Measurements from ENCODE around the gene GNG7. TPM values are rescaled to one million over a fixed set of nuclear protein-coding genes. Genes with fewer than 3 reads are reported as not detected.

GNG7 gene
- total RNA-seq, 1 experiment from 2014 or later, result 7.7 TPM

DNA sequence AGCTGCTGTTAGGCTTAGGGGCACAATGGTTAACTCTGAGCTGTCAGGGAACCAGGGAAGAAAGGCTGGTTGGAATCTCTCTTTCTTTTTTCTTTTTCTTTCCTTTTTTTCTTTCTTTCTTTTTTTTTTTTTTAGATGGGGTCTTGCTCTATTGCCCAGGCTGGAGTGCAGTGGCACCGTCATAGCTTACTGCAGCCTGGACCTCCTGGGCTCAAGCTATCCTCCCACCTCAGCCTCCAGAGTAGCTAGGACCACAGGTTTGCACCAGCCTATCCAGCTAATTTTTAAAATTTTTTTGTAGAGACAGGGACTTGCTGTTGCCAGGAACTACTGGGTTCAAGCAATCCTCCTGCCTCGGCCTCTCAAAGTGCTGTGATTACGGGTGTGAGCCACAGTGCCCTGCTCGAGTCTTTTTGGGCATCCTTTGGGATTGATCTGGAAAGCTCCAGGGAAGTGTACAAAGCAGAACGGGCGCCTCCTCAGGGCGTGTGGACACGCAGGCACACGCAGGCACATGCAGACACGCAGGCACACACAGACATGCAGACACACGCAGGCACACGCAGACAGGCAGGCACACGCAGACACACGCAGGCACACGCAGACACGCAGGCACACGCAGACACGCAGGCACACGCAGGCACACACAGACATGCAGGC is 127.4 kb downstream of the GNG7 start:
- peaks cover 0 to 2% of the 10 kb centered on the region in 2 experiments; a peak in 2 of 5 replicates for H3K9me3 Mint-ChIP-seq
- Histone ChIP-seq H3K23me2 (ENCODE audit: insufficient read length, low read depth, low read length, poor library complexity, severe bottlenecking) (peaks cover 12% of the 10 kb centered on the region), H4K20me1 (ENCODE audit: control insufficient read depth, insufficient read depth, insufficient read length) (no peaks in the 10 kb centered on the region), H2BK12ac (ENCODE audit: insufficient read length, low read depth, low read length) (no peak overlapping the region), H3K56ac (ENCODE audit: insufficient read length, low read depth, low read length) (no peak overlapping the region), H3K79me1 (ENCODE audit: insufficient read depth, low read depth, low read length, poor library complexity, severe bottlenecking) (no peaks in the 10 kb centered on the region), H3K14ac (ENCODE audit: insufficient read depth, low read length) (no peak overlapping the region), H2BK20ac (ENCODE audit: low read depth, low read length, poor library complexity, severe bottlenecking) (no peak overlapping the region), H3K9me3 (ENCODE audit: control insufficient read depth, low read depth, low read length) (no peaks in the 10 kb centered on the region), H2AFZ (ENCODE audit: low read length) (no peak overlapping the region), H2BK15ac (ENCODE audit: low read depth, low read length) (no peak overlapping the region), H4K5ac (ENCODE audit: insufficient read length, low read depth, low read length) (no peak overlapping the region), H3K4me2 (ENCODE audit: insufficient read depth, insufficient read length, low read length) (no peak overlapping the region), H3K23ac (ENCODE audit: insufficient read length, low read depth, low read length) (no peak overlapping the region), H4K91ac (ENCODE audit: insufficient read length, low read depth, low read length) (no peak overlapping the region), H3K27ac (ENCODE audit: insufficient read length, low read depth, low read length) (no peak overlapping the region), H2BK120ac (ENCODE audit: low read depth, low read length, poor library complexity, severe bottlenecking) (no peak overlapping the region), H3K79me2 (ENCODE audit: insufficient read depth, low read length) (no peaks in the 10 kb centered on the region), H3T11ph (ENCODE audit: low read length) (no peak overlapping the region), H3K4ac (ENCODE audit: low read depth, low read length) (no peak overlapping the region), H3K9ac (ENCODE audit: extremely low read depth, insufficient read length, low read length) (no peak overlapping the region), H3K18ac (ENCODE audit: insufficient read length, low read depth, low read length) (no peak overlapping the region), H3K27me3 (ENCODE audit: insufficient read depth, low read length) (no peaks in the 10 kb centered on the region), H4K8ac (replicated peaks; ENCODE audit: insufficient read length, low read depth, low read length) (peak overlapping the region; percentile 90), H3K4me1 (ENCODE audit: insufficient read depth, low read length) (no peaks in the 10 kb centered on the region), H2AK5ac (ENCODE audit: insufficient read length, low read length) (no peak overlapping the region), H2BK5ac (ENCODE audit: insufficient read length, low read length) (no peak overlapping the region)
- H3K36me3 Mint-ChIP-seq (ENCODE audit: insufficient read depth in 1 of 3, low read depth in 3 of 3), result peaks cover 0 to 2% (median 0%) of the 10 kb centered on the region in 3 experiments; a peak in 2 of 7 replicates
- peaks cover 6 to 8% of the 10 kb centered on the region in 2 experiments for H3K4me1 Mint-ChIP-seq
- no peak overlapping the region for H3K4me3 Mint-ChIP-seq
- no peaks in the 10 kb centered on the region; the same call in 1 of the 2 replicates for H3K27me3 Mint-ChIP-seq (ENCODE audit: low read depth)
- no peak overlapping the region for H3K27ac Mint-ChIP-seq
- no CpG with 5 or more reads among the region's 19 CpGs for WGBS (ENCODE audit: extremely low coverage, insufficient read length, low lambda C conversion rate)
- no peak for DNase-seq
- TF ChIP-seq, protein P1, sequence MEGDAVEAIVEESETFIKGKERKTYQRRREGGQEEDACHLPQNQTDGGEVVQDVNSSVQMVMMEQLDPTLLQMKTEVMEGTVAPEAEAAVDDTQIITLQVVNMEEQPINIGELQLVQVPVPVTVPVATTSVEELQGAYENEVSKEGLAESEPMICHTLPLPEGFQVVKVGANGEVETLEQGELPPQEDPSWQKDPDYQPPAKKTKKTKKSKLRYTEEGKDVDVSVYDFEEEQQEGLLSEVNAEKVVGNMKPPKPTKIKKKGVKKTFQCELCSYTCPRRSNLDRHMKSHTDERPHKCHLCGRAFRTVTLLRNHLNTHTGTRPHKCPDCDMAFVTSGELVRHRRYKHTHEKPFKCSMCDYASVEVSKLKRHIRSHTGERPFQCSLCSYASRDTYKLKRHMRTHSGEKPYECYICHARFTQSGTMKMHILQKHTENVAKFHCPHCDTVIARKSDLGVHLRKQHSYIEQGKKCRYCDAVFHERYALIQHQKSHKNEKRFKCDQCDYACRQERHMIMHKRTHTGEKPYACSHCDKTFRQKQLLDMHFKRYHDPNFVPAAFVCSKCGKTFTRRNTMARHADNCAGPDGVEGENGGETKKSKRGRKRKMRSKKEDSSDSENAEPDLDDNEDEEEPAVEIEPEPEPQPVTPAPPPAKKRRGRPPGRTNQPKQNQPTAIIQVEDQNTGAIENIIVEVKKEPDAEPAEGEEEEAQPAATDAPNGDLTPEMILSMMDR (conservative IDR thresholded peaks at IDR 0.05), result no peak
